Body of pancreas (tissue), 4 donors: Measurements from ENCODE around the gene SLC45A1. TPM values are rescaled to one million over a fixed set of nuclear protein-coding genes. Genes with fewer than 3 reads are reported as not detected.

Experiments used
- ATAC-seq: fragments of 150-250 bp; one replicate; pipeline ENCODE4 v1.9.1; 2016
- DNase-seq, 4 donors: peaks; one replicate each; pipeline ENCODE4 v3.0.0-alpha.2; 2019
- H3K27ac ChIP-seq, 4 donors: fragments of 200-600 bp; sonication (generic); 1 replicate in 3 of 4; 2 replicates in 1 of 4; pipeline versions ENCODE4 v1.5.1 to v1.6.1; 2016 to 2019; ENCODE audit warnings: mild to moderate bottlenecking in 1 of 4, mixed read lengths in 1 of 4, moderate library complexity in 1 of 4
- H3K27me3 ChIP-seq, 2 donors: fragments of 200-600 bp; sonication (generic); one replicate each; pipeline ENCODE4 v1.6.0; 2016; ENCODE audit warnings: mild to moderate bottlenecking in 1 of 2
- H3K36me3 ChIP-seq, 2 donors: fragments of 200-600 bp; sonication (generic); replicated peaks in 1 of 2; 2 replicates each; pipeline ENCODE4 v1.5.1; 2016; ENCODE audit warnings: low read depth in 2 of 2; ENCODE audit not compliant: insufficient read depth in 1 of 2
- H3K4me1 ChIP-seq: fragments of 200-600 bp; sonication (generic); one replicate; pipeline ENCODE4 v1.6.0; 2016
- H3K4me3 ChIP-seq, 2 donors: fragments of 200-600 bp; sonication (generic); 1 replicate in 1 of 2; 2 replicates in 1 of 2; pipeline ENCODE4 v1.5.1; 2016 to 2019
- H3K9me3 ChIP-seq, 3 donors: fragments of 200-600 bp; sonication (generic); 1 replicate in 2 of 3; 2 replicates in 1 of 3; pipeline ENCODE4 v1.5.1; 2016
- POLR2A ChIP-seq, 3 donors: fragments of 450-650 bp; IDR thresholded peaks; one replicate each; pipeline ENCODE4 v1.6.1; 2016; ENCODE audit warnings: antibody characterized with exemption in 3 of 3, mild to moderate bottlenecking in 2 of 3
- WGBS, 2 donors: methylation state at CpG; one replicate each; pipeline ENCODE4 v1.1.5; 2017; 5-methylcytosine and 5-hydroxymethylcytosine counted together
- intact Hi-C: fragments of 100-400 bp; cut with DNase I; formaldehyde crosslinking; loops from one replicate; pipeline ENCODE4 v1.15.1; 2023
- total RNA-seq, 2 donors: library from RNA; depleted of rRNA; stranded (reverse); fragments of >200 nt; gene quantifications; one replicate each; pipeline ENCODE4 v1.1.0, GENCODE V29; 2016
- TF ChIP-seq, protein P1 (sequence below), 7 experiments: fragments of 450-650 bp in 4 of 7; fragments of 200-600 bp in 3 of 7; sonication (generic) in 3 of 7; IDR thresholded peaks; one replicate each; pipeline ENCODE4 v1.5.1; 2016 to 2019; ENCODE audit warnings: antibody characterized with exemption in 7 of 7

SLC45A1 gene
- total RNA-seq, 2 donors from 2014 or later, result 1.6 TPM; not detected in 1

DNA sequence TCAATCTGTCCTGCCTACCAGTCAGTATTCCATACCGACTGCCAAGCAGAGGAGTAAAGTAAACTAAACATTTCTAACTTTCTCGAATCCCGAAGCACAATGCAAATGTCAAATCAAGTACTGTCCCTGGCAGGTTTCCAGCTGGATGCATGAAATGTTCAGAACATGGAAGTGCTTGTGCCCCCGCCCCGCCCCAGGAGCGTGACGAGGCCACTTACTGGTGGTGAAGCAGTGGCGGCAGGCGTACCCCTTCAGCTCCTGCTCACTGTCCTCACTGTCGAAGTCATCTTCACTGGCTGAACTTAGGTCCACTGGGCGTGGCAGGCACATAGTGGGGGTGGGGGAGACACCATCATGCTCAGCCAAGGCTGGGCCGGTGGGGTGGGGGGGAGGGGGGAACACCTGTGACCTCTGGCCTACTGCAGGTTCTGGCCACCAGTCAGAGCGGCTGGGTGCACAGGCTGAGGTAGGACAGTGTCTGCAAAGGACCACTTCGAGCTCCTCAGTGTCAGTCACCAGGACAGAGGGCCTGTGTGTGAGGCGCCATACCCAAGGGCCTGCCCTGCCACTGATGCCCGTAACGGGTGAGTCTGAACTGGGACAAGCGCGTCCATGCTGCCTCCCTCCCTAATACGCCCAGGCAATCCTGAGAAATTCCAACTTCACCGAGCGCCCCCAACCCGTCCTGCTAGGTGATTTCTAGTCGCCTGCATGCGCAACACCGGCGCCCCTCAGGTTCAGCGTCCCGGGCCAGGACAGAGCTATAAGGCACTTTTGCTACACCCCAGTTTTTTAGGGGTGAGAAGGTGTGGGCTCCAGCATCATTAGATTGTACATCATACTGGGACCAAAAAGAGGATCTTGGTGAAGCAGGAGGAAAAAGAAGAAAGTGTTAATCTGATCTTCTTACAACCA, 46.9 kb downstream of the SLC45A1 start:
- Histone ChIP-seq H3K4me1 (peaks cover 35% of the 10 kb centered on the region), H3K36me3 (peaks cover 17 to 18% of the 10 kb centered on the region in 2 donors), H3K27me3 (no peaks in the 10 kb centered on the region), H3K27ac (no peak overlapping the region), H3K9me3 (no peaks in the 10 kb centered on the region), H3K4me3 (no peak overlapping the region)
- intact Hi-C loops, result no loop called here
- no peak for TF ChIP-seq POLR2A (IDR thresholded peaks at IDR 0.05)
- TF ChIP-seq, protein P1, sequence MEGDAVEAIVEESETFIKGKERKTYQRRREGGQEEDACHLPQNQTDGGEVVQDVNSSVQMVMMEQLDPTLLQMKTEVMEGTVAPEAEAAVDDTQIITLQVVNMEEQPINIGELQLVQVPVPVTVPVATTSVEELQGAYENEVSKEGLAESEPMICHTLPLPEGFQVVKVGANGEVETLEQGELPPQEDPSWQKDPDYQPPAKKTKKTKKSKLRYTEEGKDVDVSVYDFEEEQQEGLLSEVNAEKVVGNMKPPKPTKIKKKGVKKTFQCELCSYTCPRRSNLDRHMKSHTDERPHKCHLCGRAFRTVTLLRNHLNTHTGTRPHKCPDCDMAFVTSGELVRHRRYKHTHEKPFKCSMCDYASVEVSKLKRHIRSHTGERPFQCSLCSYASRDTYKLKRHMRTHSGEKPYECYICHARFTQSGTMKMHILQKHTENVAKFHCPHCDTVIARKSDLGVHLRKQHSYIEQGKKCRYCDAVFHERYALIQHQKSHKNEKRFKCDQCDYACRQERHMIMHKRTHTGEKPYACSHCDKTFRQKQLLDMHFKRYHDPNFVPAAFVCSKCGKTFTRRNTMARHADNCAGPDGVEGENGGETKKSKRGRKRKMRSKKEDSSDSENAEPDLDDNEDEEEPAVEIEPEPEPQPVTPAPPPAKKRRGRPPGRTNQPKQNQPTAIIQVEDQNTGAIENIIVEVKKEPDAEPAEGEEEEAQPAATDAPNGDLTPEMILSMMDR (IDR thresholded peaks at IDR 0.05), result no peak
- DNase-seq (no peak), ATAC-seq (no peak)
- WGBS, 2 donors, result 84 to 85% methylated on average over 26 to 28 of the region's 29 CpGs

DNA sequence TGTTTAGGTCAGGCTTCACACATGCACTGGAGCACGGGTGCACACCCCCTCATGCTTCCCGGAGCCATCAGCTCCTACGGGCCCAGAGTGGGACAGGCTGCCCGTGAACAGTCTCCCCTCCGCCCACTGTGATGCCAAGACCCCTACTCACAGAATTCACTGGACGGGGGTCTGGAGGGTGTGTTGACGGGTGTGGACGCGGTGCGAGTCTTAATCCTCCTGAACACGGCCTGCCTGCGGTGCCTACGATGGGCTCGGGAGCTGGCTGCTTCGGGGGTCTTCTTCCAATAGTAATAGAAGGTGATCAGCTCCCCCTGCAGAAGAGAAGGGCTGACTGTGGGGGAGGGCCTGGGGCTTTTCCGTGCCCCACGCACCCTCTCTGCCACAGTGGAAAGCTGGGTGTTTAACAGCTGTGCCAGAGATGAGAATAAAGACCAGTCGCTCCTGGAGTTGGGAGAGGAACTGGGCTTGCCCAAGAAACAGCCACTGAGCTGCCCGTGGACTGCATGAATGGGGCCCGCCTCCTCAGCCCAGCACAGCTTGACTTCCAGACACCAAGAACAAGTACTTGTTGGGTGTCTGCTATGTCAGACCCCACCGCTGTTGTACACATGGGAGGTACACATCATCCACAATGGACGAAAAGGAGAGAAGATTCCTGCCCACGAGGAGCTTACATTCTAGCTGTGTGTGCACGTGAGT, 47.9 kb downstream of the SLC45A1 start:
- no peak for TF ChIP-seq POLR2A (IDR thresholded peaks at IDR 0.05)
- TF ChIP-seq, protein P1 (IDR thresholded peaks at IDR 0.05), result no peak
- Histone ChIP-seq H3K4me3 (no peak overlapping the region), H3K27ac (no peak overlapping the region), H3K27me3 (no peaks in the 10 kb centered on the region), H3K9me3 (no peaks in the 10 kb centered on the region), H3K36me3 (peaks cover 14 to 16% of the 10 kb centered on the region in 2 donors), H3K4me1 (peaks cover 45% of the 10 kb centered on the region)
- WGBS, 2 donors, result 90 to 92% methylated on average over 17 to 24 of the region's 24 CpGs
- DNase-seq (no peak), ATAC-seq (no peak)
- intact Hi-C loops, result no loop called here

DNA sequence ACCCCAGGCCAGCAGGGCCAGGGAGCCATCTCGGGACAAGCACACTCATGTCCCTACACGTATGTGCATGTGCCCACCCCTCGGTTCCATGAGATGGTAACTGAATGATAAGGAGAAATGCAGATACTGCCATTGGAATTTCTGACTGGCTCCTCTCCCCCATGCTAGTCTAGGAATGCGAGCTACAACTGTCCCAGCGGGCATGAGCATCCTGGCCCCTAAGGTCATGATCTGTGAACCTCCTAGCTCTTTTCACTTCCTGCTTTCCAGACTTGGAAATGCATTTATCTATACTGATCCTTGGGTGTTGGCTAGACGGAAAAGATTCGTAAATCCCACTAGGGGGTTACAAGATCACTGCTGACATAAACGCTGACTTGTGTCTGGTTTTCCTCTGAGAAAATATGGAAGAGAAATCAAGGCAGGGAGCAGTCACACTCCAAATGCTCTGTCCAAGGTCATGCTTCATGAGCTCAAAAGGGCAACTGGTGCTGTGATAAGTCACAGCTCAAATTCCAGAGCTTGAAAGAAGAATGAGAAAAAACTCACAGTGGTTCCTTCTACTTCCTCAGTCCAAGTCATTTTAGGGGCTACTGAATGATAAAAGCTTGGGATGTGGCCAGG, 49.8 kb downstream of the SLC45A1 start:
- Histone ChIP-seq H3K36me3 (peaks cover 3 to 4% of the 10 kb centered on the region in 2 donors), H3K27me3 (no peaks in the 10 kb centered on the region), H3K27ac (peak overlapping the region in 2 of 4 donors; percentile 26 to 86), H3K4me1 (peaks cover 64% of the 10 kb centered on the region), H3K4me3 (no peak overlapping the region), H3K9me3 (no peaks in the 10 kb centered on the region)
- peak in 2 of 4 donors; percentile 8 to 10 for DNase-seq
- ATAC-seq, result no peak
- intact Hi-C loops, result no loop called here
- 74 to 77% methylated on average over 5 to 8 of the region's 8 CpGs for WGBS, 2 donors
- TF ChIP-seq, protein P1 (IDR thresholded peaks at IDR 0.05), result no peak
- no peak for TF ChIP-seq POLR2A (IDR thresholded peaks at IDR 0.05)

DNA sequence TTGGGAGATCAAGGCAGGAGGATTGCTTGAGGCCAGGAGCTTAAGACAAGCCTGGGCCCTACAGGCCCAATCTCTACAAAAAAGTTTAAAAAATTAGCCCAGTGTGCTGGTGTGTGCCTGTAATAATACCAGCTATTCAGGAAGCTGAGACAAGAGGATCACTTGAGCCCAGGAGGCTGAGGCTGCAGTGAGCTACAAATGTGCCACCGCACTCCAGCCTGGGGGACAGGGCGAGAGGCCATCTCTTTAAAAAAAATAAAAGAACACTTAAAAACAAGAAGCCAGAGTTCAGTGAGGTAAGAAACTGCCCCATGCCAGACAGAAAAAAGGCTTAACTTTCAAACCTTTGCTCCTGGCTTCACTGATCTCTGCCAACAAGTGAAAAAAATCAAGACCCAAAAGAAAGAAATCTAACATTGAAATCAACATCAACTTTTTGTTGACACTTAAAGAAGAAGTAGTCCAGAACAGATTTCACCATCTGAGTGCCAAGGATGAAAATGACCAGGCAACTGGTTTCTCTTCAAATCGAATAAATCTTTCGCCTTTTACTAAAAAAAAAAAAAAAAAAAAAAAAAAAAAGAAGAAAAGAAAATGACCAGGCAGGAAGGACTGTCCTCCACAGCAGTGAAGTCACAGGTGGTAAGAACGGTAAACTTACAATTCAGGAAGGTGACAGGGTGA, 51.2 kb downstream of the SLC45A1 start:
- no peak for ATAC-seq
- no peaks in the 10 kb centered on the region for H3K9me3 ChIP-seq
- DNase-seq, result peak in 1 of 4 donors; percentile 4
- H3K27me3 ChIP-seq, result no peaks in the 10 kb centered on the region
- no peak for TF ChIP-seq POLR2A (IDR thresholded peaks at IDR 0.05)
- TF ChIP-seq, protein P1 (IDR thresholded peaks at IDR 0.05), result no peak
- 66 to 69% methylated on average over 5 of the region's 5 CpGs for WGBS, 2 donors
- peaks cover 2 to 4% of the 10 kb centered on the region in 2 donors for H3K36me3 ChIP-seq
- intact Hi-C loops, result no loop called here
- peaks cover 69% of the 10 kb centered on the region for H3K4me1 ChIP-seq
- peak overlapping the region in 3 of 4 donors; percentile 8 to 86 (median 83) for H3K27ac ChIP-seq
- H3K4me3 ChIP-seq, result no peak overlapping the region
